Measurements from ENCODE around the gene USP48. TPM values are rescaled to one million over a fixed set of nuclear protein-coding genes. Genes with fewer than 3 reads are reported as not detected.

USP48 gene
- total and polyA plus RNA-seq, 10 of the 15 experiments (the other 5 are each of a cell fraction or from before 2014, with no cell fraction given), result 21.2 to 115 (median 75.5) TPM

DNA sequence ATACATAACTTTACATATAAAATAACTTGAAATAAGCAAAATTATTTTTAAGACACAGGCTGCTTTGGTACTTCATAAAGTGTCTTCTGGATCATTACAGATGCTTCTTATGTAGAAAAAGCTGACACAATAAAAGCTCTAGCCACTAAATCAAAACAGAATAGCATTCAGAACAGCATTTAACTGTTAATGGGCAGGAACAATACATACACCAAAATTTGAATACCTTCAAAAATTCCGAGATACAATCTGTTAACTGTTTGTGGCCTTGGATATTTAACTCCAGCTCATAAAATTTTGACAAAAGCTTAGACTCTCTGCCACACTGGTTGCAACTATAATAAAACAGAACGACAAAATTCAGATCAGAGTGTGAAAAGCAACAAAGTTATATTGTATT lies 31.7 kb downstream of the USP48 start:
- H3K9ac ChIP-seq (ENCODE audit: control insufficient read depth, insufficient read depth, low read length), result no peak overlapping the region
- ATAC-seq, result no peak
- H3K4me2 ChIP-seq (ENCODE audit: control insufficient read depth, insufficient read depth), result no peak overlapping the region
- no peak overlapping the region for H3K27ac ChIP-seq (ENCODE audit: control insufficient read depth, insufficient read depth)
- ChIA-PET RAD21 (ENCODE audit: unreplicated experiment) (interaction anchor here (1.1 kb wide), 1 partner anchor 10 kb away, joined by 3 read pairs; no protein-coding TSS in a partner anchor), SMC1A (ENCODE audit: uncharacterized antibody, unreplicated experiment) (interaction anchor here (1.2 to 1.7 kb wide), 4 partner anchors 10 to 33 kb away, joined by 4 to 8 read pairs (median 6); no protein-coding TSS in a partner anchor), CTCF (interaction anchor here (0.6 to 1.8 kb wide), 4 partner anchors 17 to 272 kb away, joined by 3 to 5 read pairs (median 4); no protein-coding TSS in a partner anchor), POLR2A (interaction anchor here (1.7 kb wide), 1 partner anchor 10 kb away, joined by 8 read pairs; no protein-coding TSS in a partner anchor)
- no peak for DNase-seq (ENCODE audit: low read depth, low spot score)
- FAIRE-seq, result no peak
- in situ Hi-C loops (cut with MboI), result no loop called here
- TF ChIP-seq ATF7 (IDR thresholded peaks at IDR 0.05; ENCODE audit: low read depth), result no peak
- H3K27me3 ChIP-seq (replicated peaks in 1 of 2; ENCODE audit: control insufficient read depth in 2 of 2, insufficient read depth in 2 of 2, low read length in 1 of 2), result no peaks in the 10 kb centered on the region
- intact Hi-C loops (cut with micrococcal nuclease; ENCODE audit: unreplicated experiment), result no loop called here
- BruUV-seq (replicated peaks), result no TSS peak
- no peaks in the 10 kb centered on the region for H3K9me3 ChIP-seq (replicated peaks; ENCODE audit: control insufficient read depth, insufficient read depth, low read length)
- no peak overlapping the region for H2AFZ ChIP-seq (ENCODE audit: control insufficient read depth, low read depth, low read length)
- H3K79me2 ChIP-seq (ENCODE audit: control insufficient read depth, insufficient read depth, low read length), result peaks cover 19% of the 10 kb centered on the region
- peaks cover 14 to 37% of the 10 kb centered on the region in 2 experiments for H3K36me3 ChIP-seq (ENCODE audit: control insufficient read depth in 2 of 2, insufficient read depth in 2 of 2, low read length in 1 of 2)
- no peak overlapping the region for H3K4me3 ChIP-seq
- H4K20me1 ChIP-seq (ENCODE audit: control insufficient read depth, insufficient read depth), result no peaks in the 10 kb centered on the region
- no peaks in the 10 kb centered on the region for H3K4me1 ChIP-seq (ENCODE audit: control insufficient read depth, insufficient read depth, low read length)
- 95% methylated on average over 2 of the region's 2 CpGs for whole genome bisulfite sequencing (ENCODE audit: insufficient coverage, insufficient replicate concordance, low lambda C conversion rate, missing lambda C conversion rate)

DNA sequence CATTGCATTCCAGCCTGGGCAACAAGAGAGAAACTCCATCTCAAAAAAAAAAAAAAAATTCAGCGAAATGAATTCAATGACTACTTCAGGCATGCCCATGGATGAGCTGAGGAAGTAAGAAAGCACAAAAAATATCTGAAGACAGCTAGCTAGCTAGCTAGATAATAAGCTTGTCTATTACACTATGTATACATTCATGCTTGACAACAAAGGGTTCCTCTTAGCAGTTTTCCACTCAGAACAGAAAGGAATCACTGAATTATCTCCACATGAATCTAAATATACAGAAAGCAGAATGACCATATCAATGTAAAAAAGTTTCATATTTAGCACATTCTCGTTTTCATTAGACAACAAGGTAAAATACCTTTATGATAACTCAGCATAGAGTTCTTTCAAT lies 32.1 kb downstream of the USP48 start:
- H3K79me2 ChIP-seq (ENCODE audit: control insufficient read depth, insufficient read depth, low read length), result peaks cover 19% of the 10 kb centered on the region
- H3K27me3 ChIP-seq (replicated peaks in 1 of 2; ENCODE audit: control insufficient read depth in 2 of 2, insufficient read depth in 2 of 2, low read length in 1 of 2), result no peaks in the 10 kb centered on the region
- ATAC-seq, result no peak
- WGBS (ENCODE audit: insufficient coverage, insufficient replicate concordance, low lambda C conversion rate, missing lambda C conversion rate), result 50% methylated on average over 2 of the region's 2 CpGs
- no peak overlapping the region for H3K27ac ChIP-seq (ENCODE audit: control insufficient read depth, insufficient read depth)
- intact Hi-C loops (cut with micrococcal nuclease; ENCODE audit: unreplicated experiment), result no loop called here
- H3K36me3 ChIP-seq (ENCODE audit: control insufficient read depth in 2 of 2, insufficient read depth in 2 of 2, low read length in 1 of 2), result peaks cover 14 to 36% of the 10 kb centered on the region in 2 experiments
- no peaks in the 10 kb centered on the region for H4K20me1 ChIP-seq (ENCODE audit: control insufficient read depth, insufficient read depth)
- H3K4me3 ChIP-seq, result no peak overlapping the region
- SMC1A ChIA-PET (ENCODE audit: uncharacterized antibody, unreplicated experiment), result interaction anchor here (1.2 to 1.7 kb wide), 3 partner anchors 11 to 31 kb away, joined by 5 to 8 read pairs (median 6); no protein-coding TSS in a partner anchor
- POLR2A ChIA-PET, result no interaction called here
- in situ Hi-C loops (cut with MboI), result no loop called here
- FAIRE-seq, result no peak
- RAD21 ChIA-PET (ENCODE audit: unreplicated experiment), result interaction anchor here (0.8 to 1.1 kb wide), 2 partner anchors 11 to 12 kb away, joined by 3 to 5 read pairs; no protein-coding TSS in a partner anchor
- DNase-seq (ENCODE audit: low read depth, low spot score), result no peak
- H3K9ac ChIP-seq (ENCODE audit: control insufficient read depth, insufficient read depth, low read length), result no peak overlapping the region
- no peak overlapping the region for H2AFZ ChIP-seq (ENCODE audit: control insufficient read depth, low read depth, low read length)
- H3K4me2 ChIP-seq (ENCODE audit: control insufficient read depth, insufficient read depth), result no peak overlapping the region
- BruUV-seq (replicated peaks), result no TSS peak
- no peaks in the 10 kb centered on the region for H3K9me3 ChIP-seq (replicated peaks; ENCODE audit: control insufficient read depth, insufficient read depth, low read length)
- CTCF ChIA-PET, result interaction anchor here (0.6 to 1.8 kb wide), 4 partner anchors 16 to 273 kb away, joined by 3 to 5 read pairs (median 4); no protein-coding TSS in a partner anchor
- no peaks in the 10 kb centered on the region for H3K4me1 ChIP-seq (ENCODE audit: control insufficient read depth, insufficient read depth, low read length)
- TF ChIP-seq, protein P1, sequence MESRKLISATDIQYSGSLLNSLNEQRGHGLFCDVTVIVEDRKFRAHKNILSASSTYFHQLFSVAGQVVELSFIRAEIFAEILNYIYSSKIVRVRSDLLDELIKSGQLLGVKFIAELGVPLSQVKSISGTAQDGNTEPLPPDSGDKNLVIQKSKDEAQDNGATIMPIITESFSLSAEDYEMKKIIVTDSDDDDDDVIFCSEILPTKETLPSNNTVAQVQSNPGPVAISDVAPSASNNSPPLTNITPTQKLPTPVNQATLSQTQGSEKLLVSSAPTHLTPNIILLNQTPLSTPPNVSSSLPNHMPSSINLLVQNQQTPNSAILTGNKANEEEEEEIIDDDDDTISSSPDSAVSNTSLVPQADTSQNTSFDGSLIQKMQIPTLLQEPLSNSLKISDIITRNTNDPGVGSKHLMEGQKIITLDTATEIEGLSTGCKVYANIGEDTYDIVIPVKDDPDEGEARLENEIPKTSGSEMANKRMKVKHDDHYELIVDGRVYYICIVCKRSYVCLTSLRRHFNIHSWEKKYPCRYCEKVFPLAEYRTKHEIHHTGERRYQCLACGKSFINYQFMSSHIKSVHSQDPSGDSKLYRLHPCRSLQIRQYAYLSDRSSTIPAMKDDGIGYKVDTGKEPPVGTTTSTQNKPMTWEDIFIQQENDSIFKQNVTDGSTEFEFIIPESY (IDR thresholded peaks at IDR 0.05), result no peak
- no peak for TF ChIP-seq NR2F1 (conservative IDR thresholded peaks at IDR 0.05)
- TF ChIP-seq KAT2A (conservative IDR thresholded peaks at IDR 0.05; ENCODE audit: control insufficient read depth, low read depth, low read length), result no peak
- TF ChIP-seq MEF2A (IDR thresholded peaks at IDR 0.05; ENCODE audit: insufficient read depth, low read depth, low read length), result no peak
- TF ChIP-seq, protein P2, sequence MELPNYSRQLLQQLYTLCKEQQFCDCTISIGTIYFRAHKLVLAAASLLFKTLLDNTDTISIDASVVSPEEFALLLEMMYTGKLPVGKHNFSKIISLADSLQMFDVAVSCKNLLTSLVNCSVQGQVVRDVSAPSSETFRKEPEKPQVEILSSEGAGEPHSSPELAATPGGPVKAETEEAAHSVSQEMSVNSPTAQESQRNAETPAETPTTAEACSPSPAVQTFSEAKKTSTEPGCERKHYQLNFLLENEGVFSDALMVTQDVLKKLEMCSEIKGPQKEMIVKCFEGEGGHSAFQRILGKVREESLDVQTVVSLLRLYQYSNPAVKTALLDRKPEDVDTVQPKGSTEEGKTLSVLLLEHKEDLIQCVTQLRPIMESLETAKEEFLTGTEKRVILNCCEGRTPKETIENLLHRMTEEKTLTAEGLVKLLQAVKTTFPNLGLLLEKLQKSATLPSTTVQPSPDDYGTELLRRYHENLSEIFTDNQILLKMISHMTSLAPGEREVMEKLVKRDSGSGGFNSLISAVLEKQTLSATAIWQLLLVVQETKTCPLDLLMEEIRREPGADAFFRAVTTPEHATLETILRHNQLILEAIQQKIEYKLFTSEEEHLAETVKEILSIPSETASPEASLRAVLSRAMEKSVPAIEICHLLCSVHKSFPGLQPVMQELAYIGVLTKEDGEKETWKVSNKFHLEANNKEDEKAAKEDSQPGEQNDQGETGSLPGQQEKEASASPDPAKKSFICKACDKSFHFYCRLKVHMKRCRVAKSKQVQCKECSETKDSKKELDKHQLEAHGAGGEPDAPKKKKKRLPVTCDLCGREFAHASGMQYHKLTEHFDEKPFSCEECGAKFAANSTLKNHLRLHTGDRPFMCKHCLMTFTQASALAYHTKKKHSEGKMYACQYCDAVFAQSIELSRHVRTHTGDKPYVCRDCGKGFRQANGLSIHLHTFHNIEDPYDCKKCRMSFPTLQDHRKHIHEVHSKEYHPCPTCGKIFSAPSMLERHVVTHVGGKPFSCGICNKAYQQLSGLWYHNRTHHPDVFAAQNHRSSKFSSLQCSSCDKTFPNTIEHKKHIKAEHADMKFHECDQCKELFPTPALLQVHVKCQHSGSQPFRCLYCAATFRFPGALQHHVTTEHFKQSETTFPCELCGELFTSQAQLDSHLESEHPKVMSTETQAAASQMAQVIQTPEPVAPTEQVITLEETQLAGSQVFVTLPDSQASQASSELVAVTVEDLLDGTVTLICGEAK (IDR thresholded peaks at IDR 0.05; ENCODE audit: borderline replicate concordance), result no peak
- TF ChIP-seq MTA2 (IDR thresholded peaks at IDR 0.05; ENCODE audit: low read depth), result no peak
- TF ChIP-seq, protein P3, sequence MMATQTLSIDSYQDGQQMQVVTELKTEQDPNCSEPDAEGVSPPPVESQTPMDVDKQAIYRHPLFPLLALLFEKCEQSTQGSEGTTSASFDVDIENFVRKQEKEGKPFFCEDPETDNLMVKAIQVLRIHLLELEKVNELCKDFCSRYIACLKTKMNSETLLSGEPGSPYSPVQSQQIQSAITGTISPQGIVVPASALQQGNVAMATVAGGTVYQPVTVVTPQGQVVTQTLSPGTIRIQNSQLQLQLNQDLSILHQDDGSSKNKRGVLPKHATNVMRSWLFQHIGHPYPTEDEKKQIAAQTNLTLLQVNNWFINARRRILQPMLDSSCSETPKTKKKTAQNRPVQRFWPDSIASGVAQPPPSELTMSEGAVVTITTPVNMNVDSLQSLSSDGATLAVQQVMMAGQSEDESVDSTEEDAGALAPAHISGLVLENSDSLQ (IDR thresholded peaks at IDR 0.05), result no peak
- TF ChIP-seq ZNF274 (IDR thresholded peaks at IDR 0.05; ENCODE audit: insufficient read depth, insufficient read length), result no peak
- no peak for TF ChIP-seq EED (IDR thresholded peaks at IDR 0.05; ENCODE audit: low read depth)

All from GM12878 (cell line).